HepG2 (cell line): Measurements from ENCODE around the gene GNG7. TPM values are rescaled to one million over a fixed set of nuclear protein-coding genes. Genes with fewer than 3 reads are reported as not detected.

ENCODE experiments used
- BRCA1 ChIP-seq: sonication (generic); formaldehyde crosslinking; IDR thresholded peaks from 2 replicates; pipeline ENCODE4 v1.4.0; 2020; ENCODE audit warnings: missing genetic modification reagents
- CENPX ChIP-seq: sonication (generic); formaldehyde crosslinking; IDR thresholded peaks from 2 replicates; pipeline ENCODE4 v1.9.0; 2021; ENCODE audit warnings: mild to moderate bottlenecking, missing genetic modification reagents, moderate library complexity
- DMAP1 ChIP-seq: IDR thresholded peaks from 2 replicates; pipeline ENCODE4 v1.6.1; 2016
- EED ChIP-seq: sonication (generic); formaldehyde crosslinking; IDR thresholded peaks from 2 replicates; pipeline ENCODE4 v1.5.0; 2020; ENCODE audit warnings: mild to moderate bottlenecking, missing genetic modification reagents
- FOSL2 ChIP-seq: sonication (generic); formaldehyde crosslinking; IDR thresholded peaks from 2 replicates; pipeline ENCODE4 v1.4.0; 2020; ENCODE audit warnings: missing genetic modification reagents
- FOXP4 ChIP-seq: sonication (generic); formaldehyde crosslinking; IDR thresholded peaks from 2 replicates; pipeline ENCODE4 v1.4.0; 2020; ENCODE audit warnings: missing genetic modification reagents
- GZF1 ChIP-seq: sonication (generic); formaldehyde crosslinking; IDR thresholded peaks from 2 replicates; pipeline ENCODE4 v1.5.1; 2020; ENCODE audit warnings: mild to moderate bottlenecking, missing genetic modification reagents
- HNRNPL ChIP-seq: fragments of 200-400 bp; formaldehyde crosslinking; IDR thresholded peaks from 2 replicates; pipeline ENCODE4 v1.6.1; 2017; ENCODE audit warnings: mild to moderate bottlenecking, low read depth, low read length
- IRF9 ChIP-seq: sonication (generic); formaldehyde crosslinking; IDR thresholded peaks from 2 replicates; pipeline ENCODE4 v1.8.0; 2022; ENCODE audit warnings: missing genetic modification reagents, mild to moderate bottlenecking, borderline replicate concordance
- KAT2B ChIP-seq: fragments of 150-350 bp; IDR thresholded peaks from 2 replicates; pipeline ENCODE4 v1.6.1; 2014; ENCODE audit warnings: low read depth, low read length, borderline replicate concordance
- MEF2D ChIP-seq: sonication (generic); formaldehyde crosslinking; IDR thresholded peaks from 2 replicates; pipeline ENCODE4 v1.5.1; 2020; ENCODE audit warnings: mild to moderate bottlenecking, missing genetic modification reagents
- NCOA5 ChIP-seq: sonication (generic); formaldehyde crosslinking; IDR thresholded peaks from 2 replicates; pipeline ENCODE4 v1.4.0; 2020; ENCODE audit warnings: missing genetic modification reagents
- PRMT3 ChIP-seq: sonication (generic); formaldehyde crosslinking; IDR thresholded peaks from 2 replicates; pipeline ENCODE4 v1.8.1; 2022; ENCODE audit warnings: low read depth, mild to moderate bottlenecking, moderate library complexity, missing genetic modification reagents, borderline replicate concordance
- SOX5 ChIP-seq: IDR thresholded peaks from 2 replicates; pipeline ENCODE4 v1.6.1; 2016; ENCODE audit warnings: borderline replicate concordance
- YEATS4 ChIP-seq: sonication (generic); formaldehyde crosslinking; IDR thresholded peaks from 2 replicates; pipeline ENCODE4 v1.4.0; 2020; ENCODE audit warnings: missing genetic modification reagents, borderline replicate concordance
- ZEB1 ChIP-seq: IDR thresholded peaks from 2 replicates; pipeline ENCODE4 v1.6.1; 2012; ENCODE audit warnings: mild to moderate bottlenecking, low read depth, inconsistent platforms; ENCODE audit not compliant: insufficient replicate concordance
- ZNF280B ChIP-seq: sonication (generic); formaldehyde crosslinking; IDR thresholded peaks from 2 replicates; pipeline ENCODE4 v1.5.0; 2020; ENCODE audit warnings: missing genetic modification reagents, mild to moderate bottlenecking, borderline replicate concordance
- ZNF335 ChIP-seq: sonication (generic); formaldehyde crosslinking; IDR thresholded peaks from 2 replicates; pipeline ENCODE4 v1.4.0; 2020; ENCODE audit warnings: missing genetic modification reagents
- ZNF484 ChIP-seq: sonication (generic); formaldehyde crosslinking; IDR thresholded peaks from 2 replicates; pipeline ENCODE4 v1.5.1; 2020; ENCODE audit warnings: mild to moderate bottlenecking, low read depth, missing genetic modification reagents, borderline replicate concordance
- ZNF773 ChIP-seq: sonication (generic); formaldehyde crosslinking; IDR thresholded peaks from 2 replicates; pipeline ENCODE4 v1.4.0; 2020; ENCODE audit warnings: missing genetic modification reagents, borderline replicate concordance
- polyA plus RNA-seq, 8 experiments: library from polyadenylated mRNA; depleted of rRNA in 3 of 8; stranded (reverse) in 7 of 8; unstranded in 1 of 8; fragments of >200 nt; fragmentation: Illumina TruSeq in 4 of 8; extraction: Trizol in 4 of 8; gene quantifications; 2 replicates each; pipeline versions ENCODE4 v1.2.1 to v1.2.3, GENCODE V29; 2011 to 2016; ENCODE audit warnings: low read depth in 4 of 8, missing spikeins in 1 of 8, mixed read lengths in 1 of 8; ENCODE audit not compliant: insufficient read depth in 1 of 8
- total RNA-seq, 5 experiments: library from RNA; depleted of rRNA; stranded (reverse); fragments of >200 nt; fragmentation: Illumina TruSeq; extraction: Trizol; gene quantifications; 2 replicates each; pipeline ENCODE4 v1.2.3, GENCODE V29; 2016; ENCODE audit warnings: low read depth in 1 of 5
- TF ChIP-seq, protein P1 (sequence below): IDR thresholded peaks from 2 replicates; pipeline ENCODE4 v1.6.1; 2016
- TF ChIP-seq, protein P2 (sequence below): sonication (generic); formaldehyde crosslinking; IDR thresholded peaks from 2 replicates; pipeline ENCODE4 v1.8.0; 2022; ENCODE audit warnings: mild to moderate bottlenecking, missing genetic modification reagents

The GNG7 gene
- total and polyA plus RNA-seq, 2 of the 13 experiments (the other 11 are each of a cell fraction or from before 2014, with no cell fraction given): 1.4 to 3.3 TPM

GRCh38 chr19:2462635-2463421 is 239.7 kb downstream of the GNG7 start (continued):
- TF ChIP-seq FOSL2 (CRISPR knock-in tag) (peak; percentile 33; the same call in 1 of the 2 replicates), ZNF280B (CRISPR knock-in tag) (peak; percentile 69; the same call in 1 of the 2 replicates), ZEB1 (peak; percentile 93), BRCA1 (CRISPR knock-in tag) (no peak), YEATS4 (CRISPR knock-in tag) (peak; percentile 88; the same call in 1 of the 2 replicates), KAT2B (no peak), ZNF773 (CRISPR knock-in tag) (0 out of 2 replicates have a peak, but pooled peaks have one; percentile 42), MEF2D (CRISPR knock-in tag) (peak; percentile 56; the same call in 1 of the 2 replicates), NCOA5 (CRISPR knock-in tag) (0 out of 2 replicates have a peak, but pooled peaks have one; percentile 29), FOXP4 (peak; percentile 52; the same call in 1 of the 2 replicates), GZF1 (peak; percentile 53; the same call in 1 of the 2 replicates), DMAP1 (CRISPR knock-in tag) (peak; percentile 92), ZNF335 (no peak), CENPX (no peak), EED (CRISPR knock-in tag) (no peak), ZNF484 (CRISPR knock-in tag) (no peak), SOX5 (peak; percentile 48), IRF9 (no peak), PRMT3 (CRISPR knock-in tag) (peak; percentile 84; the same call in 1 of the 2 replicates), HNRNPL (peak; percentile 71; the same call in 1 of the 2 replicates)
- TF ChIP-seq, protein P1, sequence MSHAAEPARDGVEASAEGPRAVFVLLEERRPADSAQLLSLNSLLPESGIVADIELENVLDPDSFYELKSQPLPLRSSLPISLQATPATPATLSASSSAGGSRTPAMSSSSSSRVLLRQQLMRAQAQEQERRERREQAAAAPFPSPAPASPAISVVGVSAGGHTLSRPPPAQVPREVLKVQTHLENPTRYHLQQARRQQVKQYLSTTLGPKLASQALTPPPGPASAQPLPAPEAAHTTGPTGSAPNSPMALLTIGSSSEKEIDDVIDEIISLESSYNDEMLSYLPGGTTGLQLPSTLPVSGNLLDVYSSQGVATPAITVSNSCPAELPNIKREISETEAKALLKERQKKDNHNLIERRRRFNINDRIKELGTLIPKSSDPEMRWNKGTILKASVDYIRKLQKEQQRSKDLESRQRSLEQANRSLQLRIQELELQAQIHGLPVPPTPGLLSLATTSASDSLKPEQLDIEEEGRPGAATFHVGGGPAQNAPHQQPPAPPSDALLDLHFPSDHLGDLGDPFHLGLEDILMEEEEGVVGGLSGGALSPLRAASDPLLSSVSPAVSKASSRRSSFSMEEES (CRISPR knock-in tag): peak; percentile 56; the same call in 1 of the 2 replicates
- TF ChIP-seq, protein P2, sequence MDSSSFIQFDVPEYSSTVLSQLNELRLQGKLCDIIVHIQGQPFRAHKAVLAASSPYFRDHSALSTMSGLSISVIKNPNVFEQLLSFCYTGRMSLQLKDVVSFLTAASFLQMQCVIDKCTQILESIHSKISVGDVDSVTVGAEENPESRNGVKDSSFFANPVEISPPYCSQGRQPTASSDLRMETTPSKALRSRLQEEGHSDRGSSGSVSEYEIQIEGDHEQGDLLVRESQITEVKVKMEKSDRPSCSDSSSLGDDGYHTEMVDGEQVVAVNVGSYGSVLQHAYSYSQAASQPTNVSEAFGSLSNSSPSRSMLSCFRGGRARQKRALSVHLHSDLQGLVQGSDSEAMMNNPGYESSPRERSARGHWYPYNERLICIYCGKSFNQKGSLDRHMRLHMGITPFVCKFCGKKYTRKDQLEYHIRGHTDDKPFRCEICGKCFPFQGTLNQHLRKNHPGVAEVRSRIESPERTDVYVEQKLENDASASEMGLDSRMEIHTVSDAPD (CRISPR knock-in tag): peak; percentile 68; the same call in 1 of the 2 replicates
